PC-3 (cell line): ENCODE measurements around the gene DPM3. TPM values are rescaled to one million over a fixed set of nuclear protein-coding genes. Genes with fewer than 3 reads are reported as not detected.

Source experiments
- ATAC-seq: fragments of 200-7000 bp; cut with Tn5 transposase; 2 replicates; pipeline ENCODE4 v1.9.1; 2020; ENCODE audit warnings: mild to moderate bottlenecking, moderate library complexity
- BruUV-seq: library from RNA; stranded (reverse); fragments of 400-500 nt; replicated peaks from 2 replicates; lab custom pipeline; 2021; lab: Mats Ljungman, UMichigan
- CTCF ChIA-PET: fragments of 300-600 bp; sonication (Branson Sonifier 250); formaldehyde crosslinking; loops from one replicate; lab custom pipeline; 2022; ENCODE audit warnings: antibody characterized with exemption; lab: Charles Lee
- POLR2A ChIA-PET: fragments of 300-600 bp; sonication (Branson Sonifier 250); formaldehyde crosslinking; loops from one replicate; lab custom pipeline; 2022; ENCODE audit warnings: antibody characterized with exemption; ENCODE audit not compliant: unreplicated experiment; lab: Charles Lee
- DNase-seq: peaks from one replicate; pipeline ENCODE4 v3.0.0-alpha.2; 2015
- H2AFZ ChIP-seq: fragments of 300-600 bp; sonication (generic); 2 replicates; pipeline ENCODE4 v1.6.0; 2016; ENCODE audit warnings: antibody characterized with exemption, low read length
- H3F3A ChIP-seq: fragments of 300-600 bp; sonication (generic); one replicate; pipeline ENCODE4 v1.6.0; 2017; ENCODE audit warnings: antibody characterized with exemption, low read length, control low read depth, mild to moderate bottlenecking; ENCODE audit not compliant: unreplicated experiment
- H3K27ac ChIP-seq: fragments of 300-600 bp; sonication (generic); 2 replicates; pipeline ENCODE4 v1.5.1; 2016; ENCODE audit warnings: mild to moderate bottlenecking, low read length
- H3K27me3 ChIP-seq: fragments of 300-600 bp; sonication (generic); 2 replicates; pipeline ENCODE4 v1.6.1; 2016; ENCODE audit warnings: low read length, mixed read lengths
- H3K36me3 ChIP-seq: fragments of 300-600 bp; sonication (generic); 2 replicates; pipeline ENCODE4 v1.6.1; 2016; ENCODE audit warnings: low read depth, mixed run types, low read length, mixed read lengths
- H3K4me1 ChIP-seq: fragments of 300-600 bp; sonication (generic); 2 replicates; pipeline ENCODE4 v1.5.1; 2016; ENCODE audit warnings: low read length; ENCODE audit not compliant: insufficient read depth
- H3K4me2 ChIP-seq: fragments of 300-600 bp; sonication (generic); 2 replicates; pipeline ENCODE4 v1.6.0; 2016; ENCODE audit warnings: low read length
- H3K4me3 ChIP-seq: fragments of 300-600 bp; sonication (generic); 2 replicates; pipeline ENCODE4 v1.5.1; 2016; ENCODE audit warnings: mild to moderate bottlenecking, low read length, mixed read lengths
- H3K79me2 ChIP-seq: fragments of 300-600 bp; sonication (generic); 2 replicates; pipeline ENCODE4 v1.6.1; 2017; ENCODE audit warnings: low read length, mixed read lengths
- H3K9ac ChIP-seq: fragments of 300-600 bp; sonication (generic); 2 replicates; pipeline ENCODE4 v1.6.0; 2016; ENCODE audit warnings: mild to moderate bottlenecking, low read length
- H3K9me2 ChIP-seq: fragments of 300-600 bp; sonication (generic); replicated peaks from 2 replicates; pipeline ENCODE4 v1.6.1; 2016; ENCODE audit warnings: mixed run types, low read length, mixed read lengths
- H3K9me3 ChIP-seq: fragments of 300-600 bp; sonication (generic); 2 replicates; pipeline ENCODE4 v1.6.1; 2016; ENCODE audit warnings: low read length, mixed read lengths
- H4K20me1 ChIP-seq: fragments of 300-600 bp; sonication (generic); 2 replicates; pipeline ENCODE4 v1.6.1; 2016; ENCODE audit warnings: low read length, mixed read lengths
- CTCF ChIP-seq: fragments of 300-600 bp; sonication (generic); conservative IDR thresholded peaks from 2 replicates; pipeline ENCODE4 v1.5.1; 2017; ENCODE audit warnings: antibody characterized with exemption, low read depth, mild to moderate bottlenecking, low read length
- EZH2 ChIP-seq: fragments of 300-600 bp; sonication (generic); IDR thresholded peaks from one replicate; pipeline ENCODE4 v1.6.1; 2017; ENCODE audit warnings: antibody characterized with exemption, mild to moderate bottlenecking, low read length; ENCODE audit not compliant: unreplicated experiment
- EZH2phosphoT487 ChIP-seq: fragments of 300-600 bp; sonication (generic); IDR thresholded peaks from 2 replicates; pipeline ENCODE4 v1.6.1; 2018; ENCODE audit warnings: mild to moderate bottlenecking, antibody characterized with exemption, low read length, borderline replicate concordance
- intact Hi-C: fragments of 100-400 bp; cut with micrococcal nuclease; formaldehyde crosslinking; loops from 2 replicates; pipeline ENCODE4 v1.9.0; 2023
- total RNA-seq: library from RNA; depleted of rRNA; stranded (reverse); fragments of >200 nt; gene quantifications from 2 replicates; pipeline ENCODE4 v1.2.3, GENCODE V29; 2014

The DPM3 gene
- total RNA-seq, 1 experiment from 2014 or later: 74.3 TPM

- no peak overlapping the region for H3K27ac ChIP-seq
- no peak for ATAC-seq
Measured at GRCh38 chr1:155175281-155175926, 35.1 kb upstream of the DPM3 start.

GRCh38 chr1:155174324-155175280 is 34.3 kb upstream of the DPM3 start:
- Histone ChIP-seq H3K27ac (no peak overlapping the region), H3K9ac (peak overlapping the region; percentile 93), H2AFZ (peak overlapping the region; percentile 97), H3K79me2 (peaks cover 20% of the 10 kb centered on the region), H3K4me2 (peak overlapping the region; percentile 89), H3K4me1 (peaks cover 29% of the 10 kb centered on the region), H3F3A (peaks cover 4% of the 10 kb centered on the region), H4K20me1 (no peaks in the 10 kb centered on the region), H3K36me3 (peaks cover 4% of the 10 kb centered on the region; the same call in 1 of the 2 replicates), H3K9me2 (no peaks in the 10 kb centered on the region), H3K4me3 (peak overlapping the region; percentile 83), H3K9me3 (no peaks in the 10 kb centered on the region), H3K27me3 (no peaks in the 10 kb centered on the region)
- ChIA-PET CTCF (interaction anchor here (0.5 to 1.0 kb wide), 3 partner anchors 19 to 124 kb away, joined by 4 to 7 read pairs (median 5); partner anchors contain the start of gene ADAM15), POLR2A (no interaction called here)
- BruUV-seq: no TSS peak
- ATAC-seq (no peak), DNase-seq (peak; percentile 22)
- intact Hi-C loops: loop anchor here (5.0 kb wide), 1 partner anchor 418 kb away; no protein-coding TSS in a partner anchor
- TF ChIP-seq CTCF (no peak), EZH2phosphoT487 (no peak), EZH2 (no peak)

More at GRCh38 chr1:155175281-155175926, 35.1 kb upstream of the DPM3 start:
- H3K4me1 ChIP-seq: peaks cover 29% of the 10 kb centered on the region
- ChIA-PET CTCF (interaction anchor here (1.2 kb wide), 1 partner anchor 18 kb away, joined by 8 read pairs; no protein-coding TSS in a partner anchor), POLR2A (no interaction called here)
- H3K4me2 ChIP-seq: no peak overlapping the region
- H3K36me3 ChIP-seq: peaks cover 1% of the 10 kb centered on the region; the same call in 1 of the 2 replicates
- no peaks in the 10 kb centered on the region for H4K20me1 ChIP-seq
- H3K9me2 ChIP-seq: no peaks in the 10 kb centered on the region
- H2AFZ ChIP-seq: no peak overlapping the region
- no peaks in the 10 kb centered on the region for H3K9me3 ChIP-seq
- intact Hi-C loops: loop anchor here (5.0 kb wide), 1 partner anchor 417 kb away; no protein-coding TSS in a partner anchor
- H3K4me3 ChIP-seq: no peak overlapping the region
- H3K27me3 ChIP-seq: no peaks in the 10 kb centered on the region
- peaks cover 4% of the 10 kb centered on the region for H3F3A ChIP-seq
- no TSS peak for BruUV-seq
- peaks cover 20% of the 10 kb centered on the region for H3K79me2 ChIP-seq
- no peak for TF ChIP-seq EZH2
- TF ChIP-seq EZH2phosphoT487: no peak
- no peak for TF ChIP-seq CTCF
- no peak for DNase-seq
- no peak overlapping the region for H3K9ac ChIP-seq
